Measurements from ENCODE around the gene PTPRJ.
"Not testable (repeated sequence)": the region's sequence is repeated elsewhere in the genome, so short reads cannot be mapped to it uniquely, and the experiment has no call there.

The PTPRJ gene

DNA sequence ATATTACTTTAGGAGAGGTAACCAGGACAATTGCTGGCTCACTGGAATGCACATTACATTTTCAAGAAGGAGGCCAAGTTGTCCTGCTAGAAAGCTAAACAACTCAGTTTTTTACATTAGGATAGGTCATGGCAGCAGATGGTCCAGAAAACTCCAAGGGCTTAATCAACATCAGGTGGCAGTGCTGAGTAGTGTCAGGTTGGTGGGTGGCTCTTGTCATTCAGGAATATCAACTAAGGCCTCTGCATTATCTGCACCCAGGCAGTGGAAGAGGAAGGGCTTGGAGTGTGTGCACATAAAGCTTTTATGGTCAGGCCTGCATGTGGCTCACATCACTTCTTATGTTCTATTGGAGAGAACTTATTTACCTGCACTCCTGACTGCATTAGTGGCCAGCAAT, 204.1 kb downstream of the PTPRJ start:
- H3K9me3 Mint-ChIP-seq: peaks cover 14% of the 10 kb centered on the region
- H3K4me1 Mint-ChIP-seq: no peaks in the 10 kb centered on the region
- H3K27me3 Mint-ChIP-seq (ENCODE audit: low read depth): no peaks in the 10 kb centered on the region
- H3K4me3 Mint-ChIP-seq: no peak overlapping the region
- TF ChIP-seq, protein P1, sequence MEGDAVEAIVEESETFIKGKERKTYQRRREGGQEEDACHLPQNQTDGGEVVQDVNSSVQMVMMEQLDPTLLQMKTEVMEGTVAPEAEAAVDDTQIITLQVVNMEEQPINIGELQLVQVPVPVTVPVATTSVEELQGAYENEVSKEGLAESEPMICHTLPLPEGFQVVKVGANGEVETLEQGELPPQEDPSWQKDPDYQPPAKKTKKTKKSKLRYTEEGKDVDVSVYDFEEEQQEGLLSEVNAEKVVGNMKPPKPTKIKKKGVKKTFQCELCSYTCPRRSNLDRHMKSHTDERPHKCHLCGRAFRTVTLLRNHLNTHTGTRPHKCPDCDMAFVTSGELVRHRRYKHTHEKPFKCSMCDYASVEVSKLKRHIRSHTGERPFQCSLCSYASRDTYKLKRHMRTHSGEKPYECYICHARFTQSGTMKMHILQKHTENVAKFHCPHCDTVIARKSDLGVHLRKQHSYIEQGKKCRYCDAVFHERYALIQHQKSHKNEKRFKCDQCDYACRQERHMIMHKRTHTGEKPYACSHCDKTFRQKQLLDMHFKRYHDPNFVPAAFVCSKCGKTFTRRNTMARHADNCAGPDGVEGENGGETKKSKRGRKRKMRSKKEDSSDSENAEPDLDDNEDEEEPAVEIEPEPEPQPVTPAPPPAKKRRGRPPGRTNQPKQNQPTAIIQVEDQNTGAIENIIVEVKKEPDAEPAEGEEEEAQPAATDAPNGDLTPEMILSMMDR (IDR thresholded peaks at IDR 0.05; ENCODE audit: unreplicated experiment in 3 of 3): no peak
- H3K36me3 Mint-ChIP-seq (ENCODE audit: low read depth): no peaks in the 10 kb centered on the region
- H3K27ac Mint-ChIP-seq: no peak overlapping the region

DNA sequence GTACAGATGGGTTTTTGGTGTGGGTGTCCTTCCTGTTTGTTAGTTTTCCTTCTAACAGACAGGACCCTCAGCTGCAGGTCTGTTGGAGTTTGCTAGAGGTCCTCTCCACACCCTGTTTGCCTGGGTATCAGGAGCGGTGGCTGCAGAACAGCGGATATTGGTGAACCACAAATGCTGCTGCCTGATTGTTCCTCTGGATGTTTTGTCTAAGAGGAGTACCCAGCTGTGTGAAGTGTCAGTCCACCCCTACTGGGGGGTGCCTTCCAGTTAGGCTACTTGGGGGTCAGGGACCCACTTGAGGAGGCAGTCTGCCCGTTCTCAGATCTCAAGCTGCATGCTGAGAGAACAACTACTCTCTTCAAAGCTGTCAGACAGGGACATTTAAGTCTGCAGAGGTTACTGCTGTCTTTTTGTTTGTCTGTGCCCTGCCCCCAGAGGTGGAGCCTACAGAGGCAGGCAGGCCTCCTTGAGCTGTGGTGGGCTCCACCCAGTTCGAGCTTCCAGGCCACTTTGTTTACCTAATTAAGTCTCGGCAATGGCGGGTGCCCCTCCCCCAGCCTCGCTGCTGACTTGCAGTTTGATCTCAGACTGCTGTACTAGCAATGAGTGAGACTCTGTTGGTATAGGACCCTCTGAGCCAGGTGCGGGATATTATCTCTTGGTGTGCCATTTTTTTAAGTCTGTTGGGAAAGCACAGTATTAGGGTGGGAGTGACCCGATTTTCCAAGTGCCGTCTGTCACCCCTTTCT, 210.7 kb downstream of the PTPRJ start:
- H3K4me3 Mint-ChIP-seq; H3K4me1 Mint-ChIP-seq; H3K36me3 Mint-ChIP-seq (ENCODE audit: low read depth); H3K27ac Mint-ChIP-seq; H3K27me3 Mint-ChIP-seq (ENCODE audit: low read depth): not testable (repeated sequence)
- H3K9me3 Mint-ChIP-seq: peaks cover 14% of the 10 kb centered on the region

DNA sequence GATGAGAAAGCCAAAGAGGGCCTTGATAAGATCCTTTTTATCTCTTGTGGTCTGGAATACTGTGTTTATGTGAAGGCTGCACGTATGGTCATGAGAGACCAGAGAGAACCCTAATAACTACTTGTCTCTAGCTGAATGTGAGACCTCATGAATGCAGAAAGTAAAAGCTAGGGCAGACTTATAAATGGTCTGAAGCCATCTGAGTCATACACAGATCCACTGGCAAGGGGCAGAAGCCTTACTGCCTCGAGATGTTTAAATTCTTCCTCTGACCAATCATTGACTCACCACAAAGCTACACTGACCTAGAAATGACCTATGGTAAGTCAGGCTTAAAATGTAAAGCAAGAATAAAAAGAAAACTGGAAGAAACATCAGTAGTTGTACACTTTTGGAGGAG, 213.5 kb downstream of the PTPRJ start:
- TF ChIP-seq, protein P1 (IDR thresholded peaks at IDR 0.05; ENCODE audit: unreplicated experiment in 3 of 3): no peak
- Mint-ChIP-seq H3K27ac (no peak overlapping the region), H3K27me3 (ENCODE audit: low read depth) (no peaks in the 10 kb centered on the region), H3K36me3 (ENCODE audit: low read depth) (no peaks in the 10 kb centered on the region), H3K4me3 (no peak overlapping the region), H3K9me3 (peaks cover 26% of the 10 kb centered on the region), H3K4me1 (no peaks in the 10 kb centered on the region)

DNA sequence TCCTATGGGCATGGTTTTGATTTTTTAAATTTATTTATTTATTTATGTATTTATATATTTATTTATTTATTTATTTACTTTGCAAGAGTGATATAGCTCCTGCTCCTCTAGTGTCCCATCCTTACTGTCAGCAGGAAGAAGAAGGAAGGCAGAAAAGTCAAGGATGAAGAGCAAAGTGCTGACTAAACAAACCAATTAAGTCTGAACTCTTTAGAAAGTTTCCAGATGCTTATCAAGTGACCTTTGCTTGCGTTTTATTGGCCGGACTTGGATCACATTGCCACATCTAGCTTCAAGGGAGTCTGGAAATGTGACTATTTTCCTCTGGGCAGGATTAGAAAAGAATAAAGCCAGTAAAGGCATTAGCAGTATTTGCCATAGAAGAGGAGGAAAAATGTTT, 227.5 kb downstream of the PTPRJ start:
- no peak overlapping the region for H3K27ac Mint-ChIP-seq
- H3K4me1 Mint-ChIP-seq: no peaks in the 10 kb centered on the region
- H3K9me3 Mint-ChIP-seq: no peaks in the 10 kb centered on the region
- H3K36me3 Mint-ChIP-seq (ENCODE audit: low read depth): no peaks in the 10 kb centered on the region
- H3K27me3 Mint-ChIP-seq (ENCODE audit: low read depth): no peaks in the 10 kb centered on the region
- H3K4me3 Mint-ChIP-seq: no peak overlapping the region
- TF ChIP-seq, protein P1 (IDR thresholded peaks at IDR 0.05; ENCODE audit: unreplicated experiment in 3 of 3): no peak

DNA sequence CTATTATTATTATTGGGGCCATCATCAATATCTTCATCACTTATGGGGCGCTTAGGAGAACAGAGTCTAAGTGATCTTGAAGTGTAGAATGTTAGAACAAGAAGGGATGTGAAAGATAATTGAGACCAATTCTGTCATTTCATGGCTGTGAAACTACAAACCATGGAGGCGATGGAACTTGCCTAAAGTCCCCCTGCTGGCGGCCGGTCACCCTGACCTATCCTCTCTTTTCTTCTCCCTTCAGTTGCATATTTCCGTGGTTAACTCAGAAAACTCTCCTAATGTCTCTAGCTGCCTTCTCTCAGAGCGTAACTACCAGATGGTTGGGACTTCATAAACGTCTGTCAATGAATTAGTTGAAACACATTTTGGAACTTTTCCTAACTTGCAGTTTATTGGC, 229.7 kb downstream of the PTPRJ start:
- Mint-ChIP-seq H3K36me3 (ENCODE audit: low read depth) (no peaks in the 10 kb centered on the region), H3K27me3 (ENCODE audit: low read depth) (no peaks in the 10 kb centered on the region), H3K4me1 (no peaks in the 10 kb centered on the region), H3K27ac (no peak overlapping the region), H3K4me3 (no peak overlapping the region), H3K9me3 (peaks cover 3% of the 10 kb centered on the region)
- TF ChIP-seq, protein P1 (IDR thresholded peaks at IDR 0.05; ENCODE audit: unreplicated experiment in 3 of 3): no peak

DNA sequence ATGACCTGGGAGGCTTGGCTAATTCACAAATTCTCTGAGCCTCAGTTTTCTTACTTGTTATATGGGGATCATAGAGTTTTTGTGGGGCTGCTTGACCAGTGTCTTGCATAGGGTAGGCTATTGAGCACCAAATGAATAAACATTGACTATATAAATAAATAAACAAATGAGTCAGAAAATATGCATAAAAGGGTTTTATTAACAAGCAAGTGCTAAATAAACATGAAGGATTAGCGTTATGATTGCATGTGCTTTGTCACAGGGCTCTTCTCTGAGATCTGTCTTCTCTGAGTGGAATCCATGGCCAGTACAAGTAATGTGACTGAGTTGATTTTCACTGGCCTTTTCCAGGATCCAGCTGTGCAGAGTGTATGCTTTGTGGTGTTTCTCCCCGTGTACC, 236.2 kb downstream of the PTPRJ start, which contains the start of gene OR4B1:
Gene OR4B1 (plus strand): TSS at position 301 of the 400 bp plus-strand sequence. CDS start 0 bp downstream, at position 301.
- no peaks in the 10 kb centered on the region for H3K27me3 Mint-ChIP-seq (ENCODE audit: low read depth)
- no peaks in the 10 kb centered on the region for H3K4me1 Mint-ChIP-seq
- no peak within 1 kb of the TSS for H3K4me3 Mint-ChIP-seq
- peaks cover 7% of the 10 kb centered on the region for H3K9me3 Mint-ChIP-seq
- H3K27ac Mint-ChIP-seq: no peak within 1 kb of the TSS
- TF ChIP-seq, protein P1 (IDR thresholded peaks at IDR 0.05; ENCODE audit: unreplicated experiment in 3 of 3): no peak
- H3K36me3 Mint-ChIP-seq (ENCODE audit: low read depth): no peaks in the 10 kb centered on the region

Data from nephron (organoid).